GM21529 (cell line): Measurements from ENCODE around the gene GNG12.
A peak's percentile ranks its signal among the peaks of the same experiment; 100 is the strongest.

Source experiments
- ATAC-seq: cut with Tn5 transposase; IDR thresholded peaks from one replicate; pipeline ENCODE4 v1.9.1; 2021; ENCODE audit not compliant: unreplicated experiment

GNG12 gene

DNA sequence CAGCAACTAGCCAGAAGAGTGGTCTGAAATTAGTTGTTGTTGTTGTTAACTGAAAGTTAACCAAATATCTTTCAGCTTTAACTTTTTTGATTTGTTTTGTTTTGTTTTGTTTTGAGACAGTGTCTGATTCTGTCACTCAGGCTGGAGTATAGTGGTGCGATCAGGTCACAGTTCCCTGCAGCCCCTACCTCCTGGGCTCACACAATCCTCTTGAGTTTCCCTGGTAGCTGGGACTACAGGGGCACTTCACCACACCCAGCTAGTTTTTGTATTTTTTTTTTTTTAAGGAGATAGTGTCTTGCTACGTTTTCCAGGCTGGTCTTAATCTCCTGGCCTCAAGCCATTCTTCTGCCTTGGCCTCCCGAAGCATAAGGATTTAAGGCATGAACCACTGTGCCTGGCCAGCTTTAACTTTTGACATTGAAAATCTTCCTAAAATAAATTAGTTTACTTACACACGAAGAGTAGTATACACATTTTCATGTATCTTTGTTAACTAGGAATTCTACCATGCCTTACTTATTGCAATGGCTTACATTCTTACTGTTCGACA lies 45.0 kb downstream of the GNG12 start:
- no peak for ATAC-seq

DNA sequence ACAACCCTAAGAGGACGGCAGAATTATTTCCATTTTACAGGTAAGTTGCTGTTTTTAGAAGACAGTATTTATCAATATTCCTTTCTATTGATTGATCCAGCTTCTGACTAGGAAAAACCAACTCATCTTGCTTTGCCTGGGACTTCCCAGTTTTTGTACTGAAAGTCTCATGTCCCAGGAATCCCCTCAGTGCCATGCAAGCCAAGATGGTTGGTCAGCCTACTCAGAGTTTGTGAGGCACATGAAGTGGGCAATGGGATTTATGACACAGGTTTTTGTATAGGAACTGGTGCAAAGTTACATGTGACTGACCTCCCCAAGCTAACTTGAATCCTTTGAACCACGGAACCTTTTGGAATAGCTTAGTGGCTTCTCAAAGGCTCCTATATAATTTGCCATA lies 45.5 kb downstream of the GNG12 start:
- ATAC-seq = no peak

DNA sequence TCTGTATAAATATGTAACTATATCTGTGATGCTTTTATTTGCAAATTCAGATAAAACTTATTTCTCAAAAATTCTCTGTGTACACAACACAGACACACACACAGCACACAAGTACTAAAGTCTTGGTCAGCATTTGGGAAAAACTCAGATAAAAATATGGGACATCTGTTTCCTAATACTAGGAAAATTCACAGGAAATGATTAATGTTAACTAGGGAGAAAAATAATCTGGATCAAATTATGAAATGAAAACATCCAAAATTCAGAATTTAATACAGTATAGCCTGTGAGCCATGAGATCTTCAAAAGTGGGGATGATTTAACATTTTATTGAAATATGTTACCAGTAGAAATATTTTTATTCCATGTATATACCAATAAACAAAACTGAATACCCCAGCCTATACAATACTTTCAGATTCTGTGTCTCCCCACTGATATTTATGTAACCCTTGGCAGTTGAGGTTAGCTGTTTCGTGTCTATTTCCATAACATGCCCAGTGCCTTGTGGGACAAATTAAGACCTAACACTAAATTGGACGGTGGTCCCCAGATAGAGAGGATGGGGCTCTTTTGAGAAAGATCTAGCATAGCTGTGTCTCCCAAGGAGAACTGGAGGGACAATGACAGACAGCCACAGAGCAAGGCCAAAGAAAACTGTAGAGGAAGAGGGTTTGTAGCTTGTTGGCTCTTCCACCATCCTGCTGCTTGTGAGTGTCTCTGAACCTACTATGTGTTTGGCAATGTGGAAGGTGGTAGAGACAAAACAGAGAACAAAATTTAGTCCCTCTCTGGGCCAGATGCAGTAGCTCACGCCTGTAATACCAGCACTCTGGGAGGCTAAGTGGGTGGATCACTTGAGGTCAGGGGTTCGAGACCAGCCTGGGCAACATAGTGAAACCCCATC lies 47.2 kb downstream of the GNG12 start:
- no peak for ATAC-seq

DNA sequence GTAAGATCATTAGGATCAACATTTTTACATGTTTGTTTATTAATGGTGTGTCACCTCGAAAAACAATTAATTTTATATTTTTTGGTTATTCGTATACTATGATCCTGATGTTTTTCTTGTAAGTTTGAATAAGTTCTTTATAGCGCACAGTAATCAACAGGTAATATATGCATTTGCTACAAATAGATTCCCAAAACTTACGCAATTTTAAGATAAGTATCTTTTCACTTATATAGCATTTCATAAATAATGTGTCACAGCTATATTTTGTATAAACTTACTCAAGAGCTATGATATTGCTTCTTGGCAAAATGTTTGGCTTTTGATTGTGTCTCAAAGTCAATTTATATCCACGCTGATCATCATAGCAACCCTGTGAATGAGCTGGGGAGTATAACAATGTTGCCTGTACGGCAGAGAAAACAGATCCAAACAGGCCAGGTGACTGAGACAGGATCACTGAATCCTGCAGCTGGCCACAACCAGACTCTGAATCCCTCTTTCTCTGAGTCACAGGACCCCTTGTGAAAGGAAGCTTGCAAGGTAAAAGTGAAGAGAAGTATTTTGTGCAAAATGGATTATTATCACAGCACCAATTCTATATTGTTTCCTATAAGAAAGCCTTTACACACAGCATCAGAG lies 48.6 kb downstream of the GNG12 start:
- ATAC-seq = no peak

DNA sequence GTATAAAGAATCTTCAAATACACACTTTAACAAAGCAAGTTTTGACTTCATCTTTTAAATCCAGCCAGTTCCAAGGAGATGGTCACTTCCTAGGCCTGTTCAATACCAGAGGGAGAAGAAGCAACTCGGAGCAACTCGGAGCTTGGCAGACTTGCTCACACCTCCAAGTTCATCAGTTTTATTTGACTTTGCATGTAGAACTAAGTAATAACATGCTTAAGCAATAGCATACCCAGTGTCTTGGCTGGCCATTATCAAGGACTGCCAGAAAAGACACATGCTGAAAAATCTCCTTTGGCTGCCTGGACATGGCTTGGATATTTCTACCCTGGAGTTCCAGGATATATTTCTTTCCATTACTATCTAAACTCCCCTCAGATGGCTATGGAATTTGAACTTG lies 52.6 kb downstream of the GNG12 start:
- no peak for ATAC-seq

DNA sequence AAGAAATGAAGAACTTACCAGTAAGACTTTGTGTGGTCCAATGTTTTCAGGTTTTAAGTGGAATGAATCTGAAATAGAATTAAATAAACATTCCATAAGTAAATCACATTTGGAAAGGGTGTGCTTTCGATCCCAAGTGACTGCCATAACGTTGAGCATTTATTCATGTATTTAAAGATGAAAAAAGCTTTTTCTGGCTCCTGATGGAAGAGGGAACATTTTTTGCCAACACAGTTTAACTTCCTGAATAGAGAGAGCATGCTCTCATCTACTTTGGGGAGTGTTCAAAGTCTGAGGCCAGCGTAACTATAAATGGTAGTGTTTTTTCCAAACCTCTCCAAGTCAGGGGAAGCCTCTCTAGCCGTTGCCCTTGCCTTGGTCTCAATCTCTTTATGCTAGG lies 55.8 kb downstream of the GNG12 start:
- no peak for ATAC-seq

DNA sequence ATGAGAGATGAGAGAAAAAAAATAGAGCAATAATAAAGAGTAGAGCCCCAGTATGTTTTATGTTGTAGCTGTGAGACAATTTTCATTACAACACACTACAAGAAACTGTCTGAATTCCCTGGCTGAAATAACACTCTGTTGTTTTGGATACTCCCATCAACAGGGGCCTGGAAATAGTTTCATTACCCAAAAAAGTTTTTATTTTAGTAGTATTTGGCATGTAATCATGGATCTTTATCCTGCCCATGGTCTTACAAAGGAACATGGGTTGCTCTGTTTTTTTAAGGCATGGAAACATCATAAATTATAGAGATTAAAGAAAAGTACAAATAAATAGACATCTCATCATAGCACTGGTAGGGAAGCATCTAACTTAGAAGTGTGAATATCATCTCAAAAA lies 56.3 kb downstream of the GNG12 start:
- no peak for ATAC-seq

DNA sequence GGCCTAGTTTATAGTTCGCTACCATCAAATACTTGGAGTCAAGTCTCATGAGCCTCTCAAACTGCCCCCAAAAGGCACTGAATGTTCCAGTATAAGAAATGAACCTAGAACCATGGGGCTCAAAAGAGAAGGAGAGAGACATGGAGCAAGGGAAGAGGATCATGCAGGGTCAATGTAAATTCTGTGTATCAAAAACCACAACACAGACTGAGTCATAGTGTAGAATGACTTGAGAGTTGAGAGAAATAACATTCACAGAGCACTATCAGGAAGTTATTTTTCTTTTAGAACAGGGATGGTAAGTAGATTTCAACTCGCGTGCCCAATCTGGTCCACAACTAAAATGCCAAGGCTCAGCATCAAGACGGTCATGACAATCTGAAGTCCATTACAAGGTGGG lies 59.8 kb downstream of the GNG12 start:
- no peak for ATAC-seq

DNA sequence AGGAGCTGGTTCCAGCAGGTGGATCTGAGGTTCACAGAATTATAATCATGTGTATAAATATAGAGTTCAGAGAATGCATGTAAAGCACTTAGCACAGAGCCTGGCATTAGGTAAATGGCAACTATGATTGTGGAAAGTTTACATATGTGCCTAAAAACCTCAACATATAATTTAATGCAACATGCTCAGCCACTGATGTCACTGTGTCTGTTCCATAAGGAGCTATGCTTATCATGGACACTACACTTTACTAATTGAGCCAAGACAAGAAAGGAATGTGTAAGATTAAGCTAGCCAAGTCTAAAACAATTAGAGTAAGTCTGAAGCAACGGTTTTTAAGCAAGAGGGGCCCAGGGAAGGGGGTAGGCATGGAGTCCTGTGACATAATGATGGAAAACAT lies 61.5 kb downstream of the GNG12 start:
- ATAC-seq = no peak

DNA sequence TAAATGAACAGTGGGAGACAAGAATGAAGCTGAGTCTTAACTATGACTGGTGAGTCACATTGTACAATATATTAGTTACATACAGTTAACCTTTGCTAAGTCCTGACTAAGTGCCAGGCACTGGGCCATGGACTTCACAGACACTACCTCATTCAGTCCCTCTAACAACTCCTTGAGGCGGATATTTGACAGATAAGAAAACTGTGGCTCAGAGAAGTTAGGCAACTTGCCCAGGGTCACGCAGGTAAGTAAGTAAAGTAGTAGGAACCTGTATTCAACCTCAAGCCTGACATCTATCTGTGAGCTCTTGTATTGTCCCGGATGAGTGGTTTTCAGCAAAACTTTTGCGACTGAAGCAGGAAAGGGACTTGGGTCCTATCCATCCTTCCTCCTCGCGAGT lies 62.1 kb downstream of the GNG12 start:
- no peak for ATAC-seq

DNA sequence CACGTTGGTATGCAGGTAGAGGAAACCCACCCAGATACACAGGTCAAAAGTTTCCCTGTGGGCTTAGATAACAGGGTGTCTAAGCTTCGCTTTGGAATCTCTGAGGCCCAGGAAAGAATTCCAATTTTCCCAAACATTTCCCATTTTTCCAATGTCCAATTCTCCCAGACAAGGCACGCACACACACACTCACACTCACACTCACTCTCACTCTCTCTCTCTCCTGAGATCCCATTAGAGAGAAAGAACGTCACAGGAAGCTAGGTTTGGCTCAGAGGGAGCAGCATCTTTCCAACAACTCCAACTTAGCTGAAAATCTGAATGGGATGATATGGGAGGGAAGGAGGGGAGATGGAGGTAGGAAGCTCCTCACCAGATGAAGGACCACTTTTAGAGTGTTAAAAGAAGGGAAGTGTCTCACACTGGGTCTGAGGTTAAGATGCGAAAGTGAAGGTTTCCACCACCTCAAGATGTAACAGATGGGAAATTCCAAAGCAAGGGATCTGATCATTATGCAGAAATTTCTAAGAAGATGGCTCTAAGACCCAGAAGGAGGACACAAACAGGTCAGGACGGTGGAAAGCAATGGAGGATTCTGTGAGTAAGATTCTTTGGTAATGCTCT lies 63.5 kb downstream of the GNG12 start:
- ATAC-seq = no peak

DNA sequence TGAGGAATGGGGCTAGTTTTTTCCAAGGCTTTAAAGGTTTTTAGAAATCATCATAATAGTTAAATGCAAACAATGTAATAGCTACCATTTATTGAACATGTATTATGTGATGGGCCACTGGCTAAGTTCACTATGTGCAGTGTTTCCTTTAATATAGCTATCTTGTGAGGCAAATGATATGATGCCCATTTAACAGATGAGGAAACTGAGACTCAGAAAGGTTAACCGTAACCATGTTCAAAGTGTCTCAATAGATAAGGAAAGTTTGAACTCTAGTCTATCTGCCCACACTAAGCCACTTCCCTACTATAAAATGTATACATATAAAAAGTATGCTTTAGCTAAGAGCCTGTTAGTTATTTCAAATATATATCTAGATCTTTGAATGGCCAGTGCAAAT lies 64.8 kb downstream of the GNG12 start:
- no peak for ATAC-seq

DNA sequence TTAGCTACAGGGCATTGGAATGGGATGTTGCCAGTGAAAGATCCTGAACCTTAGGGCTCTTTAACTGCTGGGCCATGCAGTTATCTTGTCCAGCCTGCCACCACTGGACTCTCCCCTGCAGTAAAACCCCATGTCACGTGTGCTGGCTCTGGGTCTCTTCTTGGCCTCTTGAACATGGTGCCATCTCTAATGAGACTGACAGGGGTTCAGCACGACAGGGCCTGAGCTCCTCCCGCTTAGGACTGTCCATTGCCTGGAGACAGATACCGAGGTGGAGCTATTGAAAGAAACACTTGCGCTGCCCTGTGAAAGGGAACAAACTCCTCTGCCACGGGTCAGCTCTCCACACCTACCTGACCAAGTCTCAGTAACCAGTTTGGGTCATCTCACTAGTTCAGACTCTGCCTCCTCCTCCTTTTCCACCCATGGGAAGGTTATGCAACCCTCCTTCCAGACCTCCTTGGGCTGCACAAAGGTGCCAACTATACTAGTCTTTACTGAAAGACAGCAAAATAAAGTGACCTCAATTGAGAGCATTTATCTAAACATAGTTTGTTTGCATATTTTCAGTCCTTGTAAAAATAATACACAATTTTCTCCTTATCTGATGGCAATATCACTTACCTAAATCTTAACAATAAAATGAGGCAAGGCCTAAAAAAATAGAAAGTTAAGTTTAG lies 66.0 kb downstream of the GNG12 start:
- no peak for ATAC-seq

DNA sequence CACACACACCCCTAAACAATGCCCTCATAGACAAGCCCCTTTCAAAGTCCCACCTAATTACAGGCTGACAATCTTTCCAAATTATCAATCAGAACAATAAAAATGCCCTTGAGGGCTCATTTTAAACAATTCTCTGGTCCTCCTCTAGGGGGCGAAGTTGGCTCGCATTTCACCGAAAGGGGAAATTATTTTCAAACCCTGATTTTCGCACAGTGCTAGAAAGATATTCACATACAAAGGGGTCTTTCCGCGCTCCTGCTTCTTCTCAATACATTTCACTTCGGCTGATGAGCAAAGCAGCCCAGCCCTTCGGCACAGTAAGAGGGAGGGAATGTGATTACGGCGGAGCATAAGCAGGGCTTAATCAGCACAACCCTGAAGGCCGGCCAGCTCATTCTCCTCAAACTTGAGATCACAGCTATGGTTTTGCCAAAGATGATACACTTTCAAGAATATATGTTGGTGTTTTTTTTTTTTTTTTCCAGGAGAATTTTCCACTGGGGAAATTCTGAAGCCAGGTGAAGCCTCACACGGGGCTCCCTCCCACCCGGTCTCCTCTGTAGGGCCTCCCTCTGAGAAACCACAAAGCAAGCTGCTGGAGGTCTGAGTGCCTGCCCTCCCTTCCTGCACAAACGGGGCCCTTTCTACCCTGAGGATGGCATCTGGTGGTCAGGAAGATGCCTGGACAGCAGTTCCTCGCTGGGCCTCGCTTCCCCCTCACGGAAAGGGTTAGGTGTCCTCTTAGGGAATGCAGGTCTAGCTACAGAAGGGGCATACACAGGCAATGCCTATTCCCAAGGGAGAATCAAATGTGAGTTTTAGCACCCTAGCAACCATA lies 66.9 kb downstream of the GNG12 start:
- ATAC-seq = peak; percentile 61

DNA sequence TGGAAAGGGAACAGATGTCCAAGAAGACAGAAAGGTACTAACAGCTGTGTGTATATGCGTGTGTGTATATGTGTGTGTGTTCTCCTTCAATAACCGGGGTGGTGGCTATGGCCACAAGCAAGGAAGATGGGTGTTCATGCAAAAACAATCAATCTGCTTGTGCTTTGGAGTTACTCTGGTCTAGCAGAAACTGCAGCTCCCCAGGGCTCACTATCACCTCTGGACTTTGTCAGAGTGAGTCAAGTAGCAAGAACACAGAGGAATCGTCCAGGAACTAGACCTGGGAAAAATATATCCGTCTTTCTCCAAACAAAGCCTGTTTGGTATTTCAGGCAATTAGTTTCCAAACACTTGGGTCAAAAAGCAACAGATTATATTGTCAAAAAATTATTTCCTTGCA lies 68.6 kb downstream of the GNG12 start:
- ATAC-seq = no peak

DNA sequence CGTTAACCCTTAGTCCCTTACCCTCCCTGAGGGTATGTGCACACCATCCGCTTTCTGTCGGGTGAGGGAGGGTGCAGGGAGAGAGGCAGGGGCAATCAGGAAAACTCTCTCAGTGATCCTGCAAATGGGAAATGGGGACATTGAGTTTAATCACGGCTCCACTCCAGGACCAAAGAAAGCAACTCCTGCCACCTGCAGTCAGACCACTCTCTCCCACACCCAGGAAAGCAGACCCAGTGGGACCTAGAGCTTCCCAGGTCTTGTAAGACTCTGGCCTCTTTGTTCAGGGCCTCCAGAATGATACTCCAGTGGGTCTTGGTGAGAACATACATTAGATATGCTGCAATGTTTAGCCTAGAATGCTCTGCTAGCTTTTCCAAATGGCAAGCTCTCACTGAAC lies 71.5 kb downstream of the GNG12 start:
- no peak for ATAC-seq

DNA sequence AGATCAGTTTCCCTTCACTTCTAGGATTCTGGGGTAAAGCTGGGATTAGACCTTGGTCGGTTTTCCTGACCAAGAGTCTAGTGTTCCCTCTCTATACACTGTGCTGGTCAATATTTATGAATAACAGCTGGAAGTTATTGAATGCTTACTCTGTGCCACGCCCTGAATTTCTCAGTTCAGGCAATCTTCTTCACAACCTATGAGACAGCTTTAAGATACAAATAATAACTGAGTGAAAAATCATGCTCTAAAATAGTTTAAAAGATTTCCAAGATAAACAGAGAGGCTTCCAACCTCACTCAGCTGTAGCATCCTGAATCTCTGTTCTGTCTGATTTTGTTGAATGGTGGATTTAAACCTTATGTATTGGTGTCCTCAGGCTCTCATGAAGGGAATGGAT lies 72.2 kb downstream of the GNG12 start:
- no peak for ATAC-seq

DNA sequence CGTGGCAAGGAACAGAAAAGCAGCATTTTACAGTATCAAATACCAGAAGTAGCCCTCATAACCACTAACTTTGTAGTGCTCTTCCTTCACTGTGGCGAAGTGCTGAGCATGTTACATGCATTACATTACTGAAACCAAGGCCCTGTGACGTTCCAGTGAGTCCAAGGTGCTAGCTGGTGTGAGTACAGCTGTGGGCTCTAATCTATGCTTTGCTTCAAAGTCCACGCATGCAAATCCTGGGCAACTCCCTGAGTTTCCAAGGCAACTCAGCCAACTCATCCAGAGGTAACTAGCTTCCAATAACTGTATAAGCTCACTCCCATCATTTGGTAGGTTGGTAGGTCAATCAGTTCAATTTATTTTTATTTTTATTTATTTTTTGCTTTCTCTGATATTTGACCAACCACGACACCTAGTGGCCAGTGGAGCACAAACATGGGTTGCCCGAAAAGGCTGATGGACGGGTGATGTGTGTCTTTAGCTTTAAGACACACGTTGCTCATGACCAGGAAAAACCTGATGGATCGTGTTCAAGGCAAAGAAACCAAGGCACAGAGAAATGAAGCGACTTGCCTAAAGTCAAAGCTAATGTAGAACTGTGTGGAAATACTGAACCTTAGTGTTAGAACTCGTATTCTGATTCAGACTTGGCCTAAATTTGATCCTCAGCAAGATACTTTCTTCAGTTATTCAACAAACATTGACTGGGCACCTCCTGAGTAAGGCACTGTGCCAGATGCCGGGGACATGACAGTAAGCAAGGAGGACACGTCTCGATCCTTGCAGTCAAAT lies 73.0 kb downstream of the GNG12 start:
- peak; percentile 99 for ATAC-seq

DNA sequence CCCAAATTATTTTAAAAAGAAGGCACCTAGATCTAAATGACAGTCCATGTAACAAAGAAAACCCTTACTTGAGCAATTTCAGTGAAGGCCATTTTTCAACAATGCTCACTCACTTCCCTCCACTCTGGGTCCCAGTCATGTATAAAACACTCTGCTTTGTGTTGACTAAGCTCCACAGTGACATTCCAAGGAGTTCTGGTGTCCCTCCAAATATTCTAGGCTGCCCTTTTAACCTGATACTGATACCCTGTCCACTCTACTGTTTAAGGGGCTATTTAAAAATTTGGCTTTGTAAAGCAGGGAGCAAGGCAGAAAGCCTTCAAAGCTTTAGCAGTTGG lies 73.6 kb downstream of the GNG12 start:
- ATAC-seq = peak; percentile 29

DNA sequence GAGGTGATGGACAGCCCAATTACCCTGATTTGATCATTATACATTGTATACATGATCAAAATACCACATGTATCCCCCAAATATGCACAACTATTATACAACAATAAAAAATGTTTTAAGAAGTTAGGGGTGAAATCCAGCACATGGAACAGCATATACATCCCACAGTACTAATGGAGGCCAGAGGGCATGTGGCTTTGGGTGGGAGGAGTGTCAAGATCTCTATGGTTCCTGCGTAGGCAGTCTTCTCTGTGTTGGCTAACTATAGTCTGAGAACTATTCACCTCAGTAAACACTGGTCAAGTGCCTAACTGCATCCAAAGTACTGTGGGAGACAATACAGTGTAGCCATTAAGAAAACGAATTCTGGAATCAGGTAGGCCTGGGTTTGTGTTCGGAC lies 74.2 kb downstream of the GNG12 start:
- no peak for ATAC-seq
